Fibroblast of villous mesenchyme (primary cell): ENCODE data around the gene LOXL4. TPM values are rescaled to one million over a fixed set of nuclear protein-coding genes. Genes with fewer than 3 reads are reported as not detected.

ENCODE experiments used
- DNase-seq: peaks from one replicate; pipeline ENCODE4 v3.0.0-alpha.2; 2010; ENCODE audit warnings: low read depth
- H3K4me3 ChIP-seq: 2 replicates; pipeline ENCODE4 v1.5.1; 2011; ENCODE audit warnings: low read depth, mild to moderate bottlenecking, low read length
- total RNA-seq: library from RNA; depleted of rRNA; stranded (reverse); fragments of >200 nt; gene quantifications from 2 replicates; pipeline ENCODE4 v1.2.3, GENCODE V29; 2012
- TF ChIP-seq, protein P1 (sequence below): IDR thresholded peaks from 2 replicates; pipeline ENCODE4 v1.5.1; 2012; ENCODE audit warnings: low read depth, mild to moderate bottlenecking, low read length; ENCODE audit not compliant: insufficient read depth

LOXL4 gene
- total RNA-seq, 1 donor = 67.8 TPM

DNA sequence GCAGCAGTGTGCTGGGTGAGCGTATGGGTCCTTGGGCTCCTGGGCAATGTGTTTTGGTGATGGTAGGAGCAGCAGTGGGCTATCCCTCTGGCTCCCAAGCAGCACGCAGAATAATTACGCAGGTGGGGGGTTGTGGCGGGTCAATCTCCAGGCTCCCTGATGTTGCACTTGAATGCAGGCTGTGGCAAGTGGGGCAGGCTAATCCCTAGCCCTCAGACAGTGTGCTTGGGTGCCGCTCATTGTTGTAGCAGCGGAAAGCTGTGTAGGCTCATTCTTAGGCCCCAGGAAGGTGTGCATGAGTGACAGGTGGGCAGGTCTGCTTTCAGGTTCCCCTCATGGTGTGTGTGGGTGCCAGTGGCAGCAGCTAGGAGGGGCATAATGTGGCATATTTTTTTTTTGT, 44.1 kb downstream of the LOXL4 start:
- DNase-seq = no peak
- no peak overlapping the region for H3K4me3 ChIP-seq
- TF ChIP-seq, protein P1, sequence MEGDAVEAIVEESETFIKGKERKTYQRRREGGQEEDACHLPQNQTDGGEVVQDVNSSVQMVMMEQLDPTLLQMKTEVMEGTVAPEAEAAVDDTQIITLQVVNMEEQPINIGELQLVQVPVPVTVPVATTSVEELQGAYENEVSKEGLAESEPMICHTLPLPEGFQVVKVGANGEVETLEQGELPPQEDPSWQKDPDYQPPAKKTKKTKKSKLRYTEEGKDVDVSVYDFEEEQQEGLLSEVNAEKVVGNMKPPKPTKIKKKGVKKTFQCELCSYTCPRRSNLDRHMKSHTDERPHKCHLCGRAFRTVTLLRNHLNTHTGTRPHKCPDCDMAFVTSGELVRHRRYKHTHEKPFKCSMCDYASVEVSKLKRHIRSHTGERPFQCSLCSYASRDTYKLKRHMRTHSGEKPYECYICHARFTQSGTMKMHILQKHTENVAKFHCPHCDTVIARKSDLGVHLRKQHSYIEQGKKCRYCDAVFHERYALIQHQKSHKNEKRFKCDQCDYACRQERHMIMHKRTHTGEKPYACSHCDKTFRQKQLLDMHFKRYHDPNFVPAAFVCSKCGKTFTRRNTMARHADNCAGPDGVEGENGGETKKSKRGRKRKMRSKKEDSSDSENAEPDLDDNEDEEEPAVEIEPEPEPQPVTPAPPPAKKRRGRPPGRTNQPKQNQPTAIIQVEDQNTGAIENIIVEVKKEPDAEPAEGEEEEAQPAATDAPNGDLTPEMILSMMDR = no peak

DNA sequence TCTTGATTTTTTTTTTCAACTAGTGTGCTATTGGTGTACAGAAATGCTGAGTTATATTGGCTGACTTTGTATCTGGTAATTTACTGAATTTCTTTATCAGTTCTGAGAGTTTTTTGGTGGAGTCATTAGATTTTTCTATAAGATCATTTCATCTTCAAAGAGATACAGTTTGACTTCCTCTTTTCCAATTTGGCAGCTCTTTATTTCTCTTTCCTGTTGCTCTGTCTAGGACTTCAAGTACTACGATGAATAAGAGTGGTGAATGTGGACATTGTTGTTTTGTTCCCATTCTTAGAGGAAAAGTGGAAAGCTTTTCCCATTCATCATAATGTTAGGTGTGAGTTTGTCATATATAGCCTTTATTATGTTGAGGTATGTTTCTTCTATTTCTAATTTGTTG, 50.2 kb downstream of the LOXL4 start:
- no peak for DNase-seq
- no peak overlapping the region for H3K4me3 ChIP-seq
- TF ChIP-seq, protein P1 = no peak

DNA sequence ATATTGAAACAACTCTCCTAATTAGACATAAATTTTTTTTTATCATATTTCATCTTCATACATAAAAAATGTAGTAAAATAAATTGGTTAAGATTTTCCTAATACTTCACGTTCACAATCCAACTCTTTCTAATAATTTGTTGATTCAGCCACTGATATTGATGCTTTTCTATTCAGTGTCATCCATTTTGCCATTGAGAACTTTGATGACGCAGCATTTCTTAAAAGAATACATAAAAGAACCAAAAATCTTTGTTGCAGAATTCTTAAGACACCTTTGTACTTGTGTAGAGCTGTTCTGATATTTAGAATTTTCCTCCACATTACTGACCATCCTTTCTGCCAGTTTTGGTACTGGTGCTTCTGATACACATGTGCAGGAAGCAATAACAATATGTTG, 52.6 kb downstream of the LOXL4 start:
- no peak for DNase-seq
- TF ChIP-seq, protein P1 = no peak
- H3K4me3 ChIP-seq = no peak overlapping the region

DNA sequence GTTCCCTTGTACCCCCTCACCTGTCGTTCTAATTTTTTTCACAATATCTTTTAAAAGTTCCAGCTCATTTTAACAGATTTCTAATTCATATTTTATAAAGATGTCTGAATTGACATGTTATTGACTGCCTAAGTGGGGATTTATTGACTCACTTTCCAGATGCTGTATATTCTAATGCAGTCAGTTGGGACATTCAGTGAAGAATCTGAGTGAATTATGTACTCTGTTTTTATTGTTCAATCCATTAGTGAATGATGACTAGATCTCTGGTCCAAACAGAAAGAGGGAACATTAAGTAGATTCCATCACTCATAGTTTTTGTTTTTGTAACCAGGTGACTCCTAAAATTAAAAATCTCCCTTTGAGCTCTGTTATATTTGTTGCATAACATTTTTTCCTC, 54.3 kb downstream of the LOXL4 start:
- TF ChIP-seq, protein P1 = no peak
- H3K4me3 ChIP-seq = no peak overlapping the region
- DNase-seq = no peak

DNA sequence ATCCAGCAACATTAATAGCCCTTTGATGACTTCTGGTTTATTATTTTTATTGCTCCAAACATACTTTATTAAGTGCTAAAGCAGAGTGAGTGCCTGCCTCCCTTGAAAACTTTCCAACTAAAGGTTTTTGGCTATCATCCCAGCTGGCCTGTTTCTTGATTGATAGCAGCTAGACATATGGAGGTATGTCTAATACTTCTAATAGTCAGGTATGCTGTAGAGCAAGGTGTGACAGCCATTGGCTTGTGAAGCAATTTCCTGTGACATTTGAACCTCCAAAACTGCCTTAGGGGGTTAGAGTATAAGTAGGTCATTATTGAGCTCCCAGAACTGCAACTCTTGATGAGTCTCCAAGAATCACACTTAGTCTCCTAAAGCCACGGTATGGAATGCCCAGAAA, 55.8 kb downstream of the LOXL4 start:
- TF ChIP-seq, protein P1 = no peak
- no peak for DNase-seq
- no peak overlapping the region for H3K4me3 ChIP-seq

DNA sequence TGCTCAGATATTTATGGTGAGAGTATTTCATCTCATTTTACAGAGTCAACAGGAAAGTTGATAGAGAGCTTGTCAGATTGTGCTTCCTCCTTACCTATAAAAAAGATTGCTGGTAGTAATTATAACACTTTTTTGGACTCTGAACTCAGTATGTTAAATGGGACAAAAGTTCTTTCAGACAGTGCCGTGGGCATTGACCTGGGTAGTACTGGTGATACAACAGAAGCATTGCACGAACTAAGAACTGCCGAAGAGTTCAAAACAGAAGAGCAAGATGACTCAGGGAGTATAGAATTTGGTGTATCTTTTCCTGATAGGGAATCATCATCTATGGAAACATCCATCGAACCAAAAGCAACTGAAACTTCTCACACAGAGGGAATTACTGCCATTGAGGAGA, 58.6 kb downstream of the LOXL4 start:
- TF ChIP-seq, protein P1 = no peak
- H3K4me3 ChIP-seq = no peak overlapping the region

DNA sequence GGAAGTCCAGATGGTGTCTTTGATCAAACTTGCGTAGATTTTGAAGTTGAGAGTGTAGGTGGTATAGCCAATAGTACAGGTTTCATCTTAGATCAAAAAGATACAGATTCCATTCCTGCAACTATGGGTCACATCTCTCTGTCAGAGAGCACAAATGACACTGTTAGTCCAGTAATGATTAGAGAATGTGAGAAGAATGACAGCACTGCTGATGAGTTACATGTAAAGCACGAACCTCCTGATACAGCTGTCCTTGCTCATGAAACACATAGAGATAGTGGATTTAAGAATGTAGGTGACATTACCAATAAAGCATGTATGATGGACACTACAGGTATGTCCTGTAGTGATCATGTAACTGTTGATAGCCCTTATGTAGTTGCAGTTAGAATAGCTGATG, 59.1 kb downstream of the LOXL4 start:
- TF ChIP-seq, protein P1 = no peak
- DNase-seq = no peak
- H3K4me3 ChIP-seq = no peak overlapping the region

More for the DNA sequence above, 58.6 kb downstream of the LOXL4 start:
- no peak for DNase-seq
